Gastrocnemius medialis (tissue), 4 donors: ENCODE results near the gene GNPNAT1.

Experiments
- POLR2A ChIP-seq, 2 donors: fragments of 450-650 bp; IDR thresholded peaks; one replicate each; pipeline ENCODE4 v1.6.1; 2017; ENCODE audit warnings: antibody characterized with exemption in 2 of 2, mild to moderate bottlenecking in 2 of 2, moderate library complexity in 2 of 2
- TF ChIP-seq, protein P1 (sequence below), 5 experiments: fragments of 450-650 bp in 3 of 5; fragments of 200-600 bp in 2 of 5; sonication (generic) in 2 of 5; IDR thresholded peaks in 4 of 5; conservative IDR thresholded peaks in 1 of 5; 1 replicate in 4 of 5; 2 replicates in 1 of 5; pipeline ENCODE4 v1.5.1; 2016 to 2019; ENCODE audit warnings: antibody characterized with exemption in 5 of 5, mild to moderate bottlenecking in 3 of 5, moderate library complexity in 3 of 5

DNA sequence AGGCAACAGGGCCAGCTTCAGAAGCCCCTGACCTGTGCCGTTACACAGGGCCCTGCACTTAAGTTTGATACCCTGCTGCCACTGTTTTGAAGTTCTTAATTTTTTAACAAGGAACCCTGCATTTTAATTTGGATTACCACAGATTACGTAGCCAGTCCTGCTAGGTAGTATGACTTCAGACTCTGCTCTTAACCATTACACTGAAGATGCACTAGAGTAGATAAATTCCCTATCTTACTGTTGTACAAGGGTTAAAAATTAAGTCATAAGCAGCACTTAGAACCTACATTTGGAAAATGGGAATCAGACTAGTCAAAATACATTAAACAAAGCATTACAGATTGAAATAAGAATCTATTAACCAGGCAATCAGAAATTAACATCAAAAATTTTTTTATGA, 2.3 kb downstream of the GNPNAT1 start:
- TF ChIP-seq, protein P1, sequence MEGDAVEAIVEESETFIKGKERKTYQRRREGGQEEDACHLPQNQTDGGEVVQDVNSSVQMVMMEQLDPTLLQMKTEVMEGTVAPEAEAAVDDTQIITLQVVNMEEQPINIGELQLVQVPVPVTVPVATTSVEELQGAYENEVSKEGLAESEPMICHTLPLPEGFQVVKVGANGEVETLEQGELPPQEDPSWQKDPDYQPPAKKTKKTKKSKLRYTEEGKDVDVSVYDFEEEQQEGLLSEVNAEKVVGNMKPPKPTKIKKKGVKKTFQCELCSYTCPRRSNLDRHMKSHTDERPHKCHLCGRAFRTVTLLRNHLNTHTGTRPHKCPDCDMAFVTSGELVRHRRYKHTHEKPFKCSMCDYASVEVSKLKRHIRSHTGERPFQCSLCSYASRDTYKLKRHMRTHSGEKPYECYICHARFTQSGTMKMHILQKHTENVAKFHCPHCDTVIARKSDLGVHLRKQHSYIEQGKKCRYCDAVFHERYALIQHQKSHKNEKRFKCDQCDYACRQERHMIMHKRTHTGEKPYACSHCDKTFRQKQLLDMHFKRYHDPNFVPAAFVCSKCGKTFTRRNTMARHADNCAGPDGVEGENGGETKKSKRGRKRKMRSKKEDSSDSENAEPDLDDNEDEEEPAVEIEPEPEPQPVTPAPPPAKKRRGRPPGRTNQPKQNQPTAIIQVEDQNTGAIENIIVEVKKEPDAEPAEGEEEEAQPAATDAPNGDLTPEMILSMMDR (IDR thresholded peaks at IDR 0.05 in 4 of 5, conservative IDR thresholded peaks at IDR 0.05 in 1 of 5) = no peak
- TF ChIP-seq POLR2A (IDR thresholded peaks at IDR 0.05) = no peak
